Measurements from ENCODE around the gene KIF21B.
A peak's percentile ranks its signal among the peaks of the same experiment; 100 is the strongest.
"Not testable (repeated sequence)": the region's sequence is repeated elsewhere in the genome, so short reads cannot be mapped to it uniquely, and the experiment has no call there.

KIF21B gene

GRCh38 chr1:200935286-200935962 is 88.1 kb downstream of the KIF21B start:
- DNase-seq, result not testable (repeated sequence)

- DNase-seq, result no peak
These were observed 88.8 kb downstream of the KIF21B start for GRCh38 chr1:200934676-200935245.

- no peak for DNase-seq
These were observed 91.7 kb downstream of the KIF21B start for GRCh38 chr1:200931776-200932175.

GRCh38 chr1:200930285-200930684 is 93.2 kb downstream of the KIF21B start:
- not testable (repeated sequence) for DNase-seq

GRCh38 chr1:200929530-200930278 is 93.8 kb downstream of the KIF21B start:
- no peak for DNase-seq

GRCh38 chr1:200925831-200926230 is 97.7 kb downstream of the KIF21B start:
- DNase-seq, result peak; percentile 29

GRCh38 chr1:200923601-200924000 is 99.9 kb downstream of the KIF21B start:
- peak; percentile 18 for DNase-seq

GRCh38 chr1:200922406-200922805 is 101.1 kb downstream of the KIF21B start:
- DNase-seq, result no peak

- no peak for DNase-seq
These were observed 101.9 kb downstream of the KIF21B start for GRCh38 chr1:200921571-200922110.

Measured in fibroblast of skin of abdomen (primary cell).